Neural crest cell (in vitro differentiated cells): Measurements from ENCODE around the gene NPAS2. TPM values are rescaled to one million over a fixed set of nuclear protein-coding genes. Genes with fewer than 3 reads are reported as not detected.

Source experiments
- DNase-seq: peaks from one replicate; pipeline ENCODE4 v3.0.0; 2021; ENCODE audit warnings: low read depth, mixed read lengths, low spot score
- H3K27ac Mint-ChIP-seq: one replicate; pipeline ENCODE4 v1.8.0; 2021; ENCODE audit warnings: mild to moderate bottlenecking, mixed read lengths; ENCODE audit not compliant: unreplicated experiment
- H3K27me3 Mint-ChIP-seq: 2 replicates; pipeline ENCODE4 v1.8.0; 2021; ENCODE audit warnings: low read depth, mild to moderate bottlenecking, mixed read lengths
- H3K36me3 Mint-ChIP-seq: 2 replicates; pipeline ENCODE4 v1.8.0; 2021; ENCODE audit warnings: low read depth, mild to moderate bottlenecking, mixed read lengths
- H3K4me1 Mint-ChIP-seq: 2 replicates; pipeline ENCODE4 v1.8.0; 2021; ENCODE audit warnings: mixed read lengths
- H3K4me3 Mint-ChIP-seq: one replicate; pipeline ENCODE4 v1.8.0; 2021; ENCODE audit warnings: mild to moderate bottlenecking, mixed read lengths
- H3K9me3 Mint-ChIP-seq: 2 replicates; pipeline ENCODE4 v1.8.0; 2021; ENCODE audit warnings: mixed read lengths
- total RNA-seq: library from RNA; stranded (reverse); gene quantifications from 2 replicates; pipeline ENCODE4 v1.2.1, GENCODE V29; 2021
- TF ChIP-seq, protein P1 (sequence below): fragments of 200-600 bp; sonication (generic); conservative IDR thresholded peaks from 2 replicates; pipeline ENCODE4 v1.5.0; 2021; ENCODE audit warnings: antibody characterized with exemption, mild to moderate bottlenecking

NPAS2 gene
- total RNA-seq, 1 donor from 2014 or later = 2.6 TPM

DNA sequence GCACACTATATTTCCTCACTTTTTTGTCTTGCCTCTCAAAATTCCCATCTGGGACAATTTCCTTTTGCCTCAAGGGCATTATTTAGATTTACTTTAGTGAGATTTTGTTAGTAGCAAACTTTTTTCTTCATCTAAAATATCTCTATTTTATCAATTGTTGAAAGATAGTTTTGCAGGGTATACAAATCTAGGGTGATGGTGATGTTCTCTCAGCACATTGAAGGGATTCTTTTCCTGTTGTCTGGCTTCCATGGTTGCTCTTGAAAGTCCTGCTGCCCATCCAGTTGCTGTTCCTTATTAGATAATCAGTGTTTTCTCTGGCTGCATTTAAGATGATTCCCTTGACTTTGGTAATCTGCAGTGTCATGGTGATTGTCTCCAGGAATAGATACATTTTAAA, 48.1 kb downstream of the NPAS2 start:
- H3K4me1 Mint-ChIP-seq = no peaks in the 10 kb centered on the region

DNA sequence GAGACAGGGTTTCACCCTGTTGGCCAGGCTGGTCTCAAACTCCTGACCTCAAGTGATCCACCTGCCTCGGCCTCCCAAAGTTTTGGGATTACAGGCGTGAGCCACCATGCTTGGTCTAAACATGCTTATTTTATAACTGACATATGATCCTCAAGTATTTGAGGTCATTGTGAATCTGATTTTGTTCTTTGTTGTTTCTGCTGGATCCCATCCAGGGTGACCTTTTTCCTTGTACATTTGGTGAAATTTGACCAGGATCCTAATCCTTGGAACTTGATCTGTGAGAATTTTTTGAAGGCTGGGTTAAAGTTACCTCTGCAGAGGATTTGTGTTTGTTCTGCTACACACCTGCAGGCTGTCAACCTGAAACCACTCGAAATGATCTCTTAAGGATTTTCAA, 49.2 kb downstream of the NPAS2 start:
- peaks cover 12% of the 10 kb centered on the region for H3K9me3 Mint-ChIP-seq
- peaks cover 7% of the 10 kb centered on the region for H3K36me3 Mint-ChIP-seq
- TF ChIP-seq, protein P1, sequence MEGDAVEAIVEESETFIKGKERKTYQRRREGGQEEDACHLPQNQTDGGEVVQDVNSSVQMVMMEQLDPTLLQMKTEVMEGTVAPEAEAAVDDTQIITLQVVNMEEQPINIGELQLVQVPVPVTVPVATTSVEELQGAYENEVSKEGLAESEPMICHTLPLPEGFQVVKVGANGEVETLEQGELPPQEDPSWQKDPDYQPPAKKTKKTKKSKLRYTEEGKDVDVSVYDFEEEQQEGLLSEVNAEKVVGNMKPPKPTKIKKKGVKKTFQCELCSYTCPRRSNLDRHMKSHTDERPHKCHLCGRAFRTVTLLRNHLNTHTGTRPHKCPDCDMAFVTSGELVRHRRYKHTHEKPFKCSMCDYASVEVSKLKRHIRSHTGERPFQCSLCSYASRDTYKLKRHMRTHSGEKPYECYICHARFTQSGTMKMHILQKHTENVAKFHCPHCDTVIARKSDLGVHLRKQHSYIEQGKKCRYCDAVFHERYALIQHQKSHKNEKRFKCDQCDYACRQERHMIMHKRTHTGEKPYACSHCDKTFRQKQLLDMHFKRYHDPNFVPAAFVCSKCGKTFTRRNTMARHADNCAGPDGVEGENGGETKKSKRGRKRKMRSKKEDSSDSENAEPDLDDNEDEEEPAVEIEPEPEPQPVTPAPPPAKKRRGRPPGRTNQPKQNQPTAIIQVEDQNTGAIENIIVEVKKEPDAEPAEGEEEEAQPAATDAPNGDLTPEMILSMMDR = no peak
- no peak for DNase-seq
- no peaks in the 10 kb centered on the region for H3K27me3 Mint-ChIP-seq
- H3K4me3 Mint-ChIP-seq = no peak overlapping the region
- no peak overlapping the region for H3K27ac Mint-ChIP-seq
- H3K4me1 Mint-ChIP-seq = no peaks in the 10 kb centered on the region

More for the DNA sequence above, 48.1 kb downstream of the NPAS2 start:
- H3K4me3 Mint-ChIP-seq = no peak overlapping the region
- no peak overlapping the region for H3K27ac Mint-ChIP-seq
- H3K36me3 Mint-ChIP-seq = peaks cover 7% of the 10 kb centered on the region
- TF ChIP-seq, protein P1 = no peak
- no peaks in the 10 kb centered on the region for H3K27me3 Mint-ChIP-seq
- peaks cover 12% of the 10 kb centered on the region for H3K9me3 Mint-ChIP-seq
- no peak for DNase-seq

DNA sequence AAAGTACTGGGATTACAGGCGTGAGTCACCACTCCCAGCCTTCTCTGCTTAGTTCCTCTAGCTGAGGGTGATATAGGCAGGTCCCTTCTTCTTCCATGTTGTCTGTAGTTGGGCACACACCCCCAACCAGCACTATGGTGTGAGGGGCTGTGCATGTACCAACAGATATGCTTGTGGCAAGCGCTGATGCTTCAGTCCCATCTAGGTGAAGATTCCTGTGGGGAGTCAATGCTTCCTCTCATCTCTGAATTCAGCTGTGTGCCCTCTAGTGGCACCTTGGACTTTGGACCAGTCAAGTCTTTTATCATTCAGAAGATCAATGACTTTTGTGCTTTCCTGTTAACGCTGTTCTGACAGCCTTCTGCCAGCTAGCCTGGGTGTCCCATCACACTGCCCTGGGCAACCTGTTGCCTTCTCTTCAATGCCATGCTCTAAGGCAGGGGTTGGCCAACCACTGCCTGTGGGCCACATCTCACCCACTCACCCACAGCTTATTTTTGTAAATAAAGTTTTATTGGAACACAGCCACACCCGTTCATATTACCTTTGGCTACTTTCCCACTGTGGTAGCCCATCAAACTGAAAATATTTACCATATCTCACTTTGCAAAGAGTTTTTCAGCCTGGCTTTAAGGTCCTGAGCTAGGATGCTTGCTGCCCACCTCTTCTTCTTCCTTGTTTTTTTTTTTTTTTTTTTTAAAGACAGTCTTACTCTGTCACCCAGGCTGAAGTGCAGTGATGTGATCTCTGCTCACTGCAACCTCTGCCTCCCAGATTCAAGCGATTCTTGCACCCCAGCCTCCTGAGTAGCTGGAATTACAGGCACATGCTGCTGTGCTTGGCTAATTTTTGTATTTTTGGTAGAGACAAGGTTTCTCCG, 51.0 kb downstream of the NPAS2 start:
- peaks cover 12% of the 10 kb centered on the region for H3K9me3 Mint-ChIP-seq
- TF ChIP-seq, protein P1 = peak; percentile 29
- H3K4me1 Mint-ChIP-seq = peaks cover 6% of the 10 kb centered on the region
- no peak for DNase-seq
- peak overlapping the region; percentile 69 for H3K27ac Mint-ChIP-seq
- no peaks in the 10 kb centered on the region for H3K27me3 Mint-ChIP-seq
- peaks cover 7% of the 10 kb centered on the region for H3K36me3 Mint-ChIP-seq
- no peak overlapping the region for H3K4me3 Mint-ChIP-seq

DNA sequence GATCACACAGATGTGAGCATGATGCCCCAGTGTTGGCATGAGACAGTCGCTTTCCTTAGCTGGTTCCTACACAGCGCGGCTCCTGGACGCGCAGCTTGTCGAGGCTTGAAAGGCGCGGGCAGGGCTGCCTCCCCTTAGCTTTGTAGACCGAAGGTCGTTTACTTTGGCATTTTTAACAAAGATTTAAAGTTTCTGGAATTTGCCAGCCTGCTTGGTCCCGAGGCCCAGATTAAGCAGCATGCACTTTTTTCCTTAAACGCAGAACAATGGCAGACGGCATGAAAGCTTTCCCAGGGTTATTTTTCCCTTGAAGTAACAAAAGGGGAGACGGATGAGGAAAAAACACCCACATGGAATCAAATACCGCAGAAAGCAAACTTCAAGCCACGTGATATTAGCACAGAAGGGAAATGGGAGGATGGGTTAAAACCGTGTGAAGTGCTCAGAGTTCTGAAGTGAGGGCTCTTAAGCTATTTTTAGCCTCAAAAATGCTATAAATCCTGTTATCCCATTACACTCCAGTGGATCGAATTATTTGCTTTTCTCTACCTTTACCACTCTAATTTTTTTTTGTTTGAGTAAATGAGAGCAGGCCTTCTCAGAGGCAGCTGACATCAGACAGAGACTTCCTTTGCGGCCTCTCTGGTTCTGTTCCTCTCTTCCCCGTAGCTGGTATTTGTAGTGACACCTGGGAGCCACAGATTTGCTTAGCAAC, 55.7 kb downstream of the NPAS2 start:
- H3K27ac Mint-ChIP-seq = no peak overlapping the region
- H3K4me1 Mint-ChIP-seq = peaks cover 14% of the 10 kb centered on the region
- TF ChIP-seq, protein P1 = no peak
- no peak overlapping the region for H3K4me3 Mint-ChIP-seq
- H3K36me3 Mint-ChIP-seq = peaks cover 2% of the 10 kb centered on the region
- H3K27me3 Mint-ChIP-seq = no peaks in the 10 kb centered on the region
- DNase-seq = no peak
- H3K9me3 Mint-ChIP-seq = peaks cover 3% of the 10 kb centered on the region

DNA sequence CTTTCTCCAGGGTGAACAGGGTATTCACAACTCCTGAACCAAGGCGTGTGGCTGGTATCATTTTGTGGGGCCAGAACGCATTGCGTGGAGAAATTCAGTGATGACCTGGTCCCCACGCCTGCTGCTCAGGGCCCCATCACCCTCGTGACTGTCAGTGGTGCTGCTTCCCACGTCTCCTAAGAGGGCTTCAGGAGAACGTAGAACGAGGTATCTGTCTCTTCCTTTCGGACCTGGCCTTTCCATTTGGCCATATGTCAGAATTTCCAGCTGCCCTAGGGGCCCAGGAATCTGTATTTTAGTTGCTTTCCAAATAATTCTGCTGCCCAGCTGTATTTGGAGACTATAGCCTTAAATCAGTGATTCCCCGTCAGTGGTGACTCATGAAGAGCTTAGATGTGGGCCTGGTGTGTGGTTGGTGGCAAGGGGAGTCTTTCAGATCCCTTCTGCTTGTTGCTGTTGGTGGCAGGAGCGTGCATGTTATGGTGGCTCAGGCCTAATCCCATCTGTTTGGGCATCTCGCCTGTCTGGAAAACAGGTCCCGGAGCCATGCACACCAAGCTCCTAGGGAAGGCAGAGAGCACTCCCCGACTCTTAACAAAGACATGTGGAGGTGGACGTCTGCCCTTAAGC, 56.4 kb downstream of the NPAS2 start:
- Mint-ChIP-seq H3K27ac (no peak overlapping the region), H3K9me3 (no peaks in the 10 kb centered on the region), H3K36me3 (no peaks in the 10 kb centered on the region), H3K4me3 (no peak overlapping the region), H3K27me3 (no peaks in the 10 kb centered on the region), H3K4me1 (peaks cover 14% of the 10 kb centered on the region)
- TF ChIP-seq, protein P1 = no peak
- DNase-seq = no peak
